ENCODE results near the gene STX12.
A peak's percentile ranks its signal among the peaks of the same experiment; 100 is the strongest.
"Not testable (repeated sequence)": the region's sequence is repeated elsewhere in the genome, so short reads cannot be mapped to it uniquely, and the experiment has no call there.

The STX12 gene

GRCh38 chr1:27831568-27832410 lies 58.8 kb downstream of the STX12 start:
- no peak for DNase-seq

GRCh38 chr1:27832762-27833161 lies 59.7 kb downstream of the STX12 start:
- no peak for DNase-seq

- DNase-seq = no peak
These were observed 60.5 kb downstream of the STX12 start for GRCh38 chr1:27833470-27833869.

- DNase-seq = no peak
These were observed 62.0 kb downstream of the STX12 start for GRCh38 chr1:27835046-27835445.

GRCh38 chr1:27835501-27835900 lies 62.5 kb downstream of the STX12 start:
- DNase-seq = no peak

- no peak for DNase-seq
These were observed 76.9 kb downstream of the STX12 start for GRCh38 chr1:27849951-27850350.

- DNase-seq = no peak
These were observed 82.1 kb downstream of the STX12 start for GRCh38 chr1:27855085-27855484.

- no peak for DNase-seq
These were observed 83.7 kb downstream of the STX12 start for GRCh38 chr1:27856561-27857343.

- not testable (repeated sequence) for DNase-seq
These were observed 84.5 kb downstream of the STX12 start for GRCh38 chr1:27857552-27857951.

- DNase-seq = peak; percentile 62
These were observed 85.3 kb downstream of the STX12 start for GRCh38 chr1:27858072-27858948.

- no peak for DNase-seq
These were observed 86.0 kb downstream of the STX12 start for GRCh38 chr1:27858949-27859576.

- DNase-seq = no peak
These were observed 88.4 kb downstream of the STX12 start for GRCh38 chr1:27861436-27861835.

- DNase-seq = no peak
These were observed 89.0 kb downstream of the STX12 start for GRCh38 chr1:27862004-27862403.

GRCh38 chr1:27862671-27863537 lies 89.9 kb downstream of the STX12 start:
- DNase-seq = no peak

GRCh38 chr1:27863538-27863915 lies 90.5 kb downstream of the STX12 start:
- DNase-seq = no peak

GRCh38 chr1:27864264-27864895 lies 91.4 kb downstream of the STX12 start:
- no peak for DNase-seq

GRCh38 chr1:27865821-27866220 lies 92.8 kb downstream of the STX12 start:
- no peak for DNase-seq

GRCh38 chr1:27868556-27868931 lies 95.5 kb downstream of the STX12 start:
- no peak for DNase-seq

GRCh38 chr1:27868932-27869718 lies 96.1 kb downstream of the STX12 start:
- DNase-seq = no peak

GRCh38 chr1:27869719-27870085 lies 96.7 kb downstream of the STX12 start:
- no peak for DNase-seq

All from NCI-H510A treated with DMSO at 0.1 percent for 48 hours (cell line).